ENCODE measurements around the gene PTPRG.

DNA sequence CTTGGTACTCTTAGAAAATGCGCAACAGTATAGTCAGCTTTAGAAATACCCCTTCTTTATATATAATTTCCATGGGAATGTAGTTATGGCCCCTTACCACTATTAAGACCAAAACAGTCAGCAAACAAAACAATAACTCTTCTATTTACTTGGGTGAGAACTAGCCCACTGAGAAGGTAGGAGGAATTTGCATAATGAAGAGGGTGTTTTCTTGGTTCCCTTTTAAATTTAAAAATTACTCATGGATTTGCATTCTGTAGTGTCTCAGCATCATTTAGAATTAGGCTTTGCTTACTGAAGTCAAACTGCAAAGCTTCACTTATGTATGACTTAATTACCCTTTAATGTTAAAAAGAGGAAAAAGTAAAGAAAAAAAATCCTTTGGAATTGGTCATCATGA lies 350.8 kb downstream of the PTPRG start:
- TF ChIP-seq POLR2A (IDR thresholded peaks at IDR 0.05) (no peak), EP300 (IDR thresholded peaks at IDR 0.05) (no peak), POLR2AphosphoS5 (IDR thresholded peaks at IDR 0.05) (no peak)
- TF ChIP-seq, protein P1, sequence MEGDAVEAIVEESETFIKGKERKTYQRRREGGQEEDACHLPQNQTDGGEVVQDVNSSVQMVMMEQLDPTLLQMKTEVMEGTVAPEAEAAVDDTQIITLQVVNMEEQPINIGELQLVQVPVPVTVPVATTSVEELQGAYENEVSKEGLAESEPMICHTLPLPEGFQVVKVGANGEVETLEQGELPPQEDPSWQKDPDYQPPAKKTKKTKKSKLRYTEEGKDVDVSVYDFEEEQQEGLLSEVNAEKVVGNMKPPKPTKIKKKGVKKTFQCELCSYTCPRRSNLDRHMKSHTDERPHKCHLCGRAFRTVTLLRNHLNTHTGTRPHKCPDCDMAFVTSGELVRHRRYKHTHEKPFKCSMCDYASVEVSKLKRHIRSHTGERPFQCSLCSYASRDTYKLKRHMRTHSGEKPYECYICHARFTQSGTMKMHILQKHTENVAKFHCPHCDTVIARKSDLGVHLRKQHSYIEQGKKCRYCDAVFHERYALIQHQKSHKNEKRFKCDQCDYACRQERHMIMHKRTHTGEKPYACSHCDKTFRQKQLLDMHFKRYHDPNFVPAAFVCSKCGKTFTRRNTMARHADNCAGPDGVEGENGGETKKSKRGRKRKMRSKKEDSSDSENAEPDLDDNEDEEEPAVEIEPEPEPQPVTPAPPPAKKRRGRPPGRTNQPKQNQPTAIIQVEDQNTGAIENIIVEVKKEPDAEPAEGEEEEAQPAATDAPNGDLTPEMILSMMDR (IDR thresholded peaks at IDR 0.05), result no peak
